K562 (cell line): Measurements from ENCODE around the gene BRWD1. TPM values are rescaled to one million over a fixed set of nuclear protein-coding genes. Genes with fewer than 3 reads are reported as not detected.

Experiments used
- ELF1 ChIP-seq: fragments of 200-800 bp; sonication (Bioruptor generic); IDR thresholded peaks from 2 replicates; pipeline ENCODE4 v1.6.1; 2016; ENCODE audit warnings: missing genetic modification characterization, missing compliant biosample characterization
- FOXA3 ChIP-seq, 2 experiments: fragments of 450-650 bp in 1 of 2; sonication (generic) in 1 of 2; formaldehyde crosslinking; IDR thresholded peaks in 1 of 2; conservative IDR thresholded peaks in 1 of 2; 2 replicates each; pipeline versions ENCODE4 v1.4.0 to v1.8.0; 2020 to 2022; ENCODE audit warnings: mild to moderate bottlenecking in 2 of 2, missing genetic modification reagents in 1 of 2
- HNRNPLL ChIP-seq: fragments of 200-400 bp; formaldehyde crosslinking; IDR thresholded peaks from 2 replicates; pipeline ENCODE4 v1.6.1; 2017; ENCODE audit warnings: low read length, low read depth, mild to moderate bottlenecking; ENCODE audit not compliant: poor library complexity, severe bottlenecking
- JUND ChIP-seq, 2 experiments: IDR thresholded peaks; 2 replicates in 1 of 2; 3 replicates in 1 of 2; pipeline ENCODE4 v1.6.1; 2011; ENCODE audit warnings: borderline replicate concordance in 2 of 2, low read depth in 2 of 2, low read length in 2 of 2, improper control_type of control experiment in 1 of 2, missing biosample characterization in 1 of 2, missing genetic modification characterization in 1 of 2, missing genetic modification reagents in 1 of 2
- NFE2 ChIP-seq: IDR thresholded peaks from 2 replicates; pipeline ENCODE4 v1.6.1; 2014; ENCODE audit warnings: antibody characterized with exemption, low read depth
- NR4A1 ChIP-seq, 2 experiments: fragments of 250-450 bp in 1 of 2; fragments of 450-650 bp in 1 of 2; sonication (Bioruptor Pico) in 1 of 2; IDR thresholded peaks; 2 replicates each; pipeline versions ENCODE4 v1.4.0 to v1.6.1; 2016 to 2020; ENCODE audit warnings: mild to moderate bottlenecking in 2 of 2, missing compliant biosample characterization in 1 of 2, missing genetic modification characterization in 1 of 2, moderate library complexity in 1 of 2
- PHB2 ChIP-seq: fragments of 450-650 bp; IDR thresholded peaks from 2 replicates; pipeline ENCODE4 v1.6.1; 2017; ENCODE audit warnings: low read depth
- POLR2B ChIP-seq: fragments of 450-650 bp; IDR thresholded peaks from 2 replicates; pipeline ENCODE4 v1.6.1; 2018; ENCODE audit warnings: low read depth; ENCODE audit not compliant: partially characterized antibody
- POLR3A ChIP-seq: IDR thresholded peaks from 2 replicates; pipeline ENCODE4 v1.6.1; 2011; ENCODE audit warnings: borderline replicate concordance, mild to moderate bottlenecking, moderate library complexity; ENCODE audit not compliant: insufficient read length, insufficient read depth; ENCODE audit errors: extremely low read depth
- RUNX1 ChIP-seq: sonication (generic); IDR thresholded peaks from 2 replicates; pipeline ENCODE4 v1.6.1; 2016; ENCODE audit warnings: antibody characterized with exemption, low read depth
- TBP ChIP-seq: optimal IDR thresholded peaks from 2 replicates; pipeline ENCODE3; 2011; ENCODE audit warnings: low read depth, low read length, improper control_type of control experiment
- TEAD1 ChIP-seq, 2 experiments: fragments of 450-650 bp in 1 of 2; sonication (generic) in 1 of 2; formaldehyde crosslinking; IDR thresholded peaks; 2 replicates each; pipeline versions ENCODE4 v1.4.0 to v1.8.0; 2020 to 2022; ENCODE audit warnings: mild to moderate bottlenecking in 2 of 2, missing genetic modification reagents in 1 of 2
- ZNF140 ChIP-seq: fragments of 250-450 bp; sonication (Bioruptor Pico); IDR thresholded peaks from 2 replicates; pipeline ENCODE4 v1.8.0; 2021; ENCODE audit warnings: moderate library complexity, mild to moderate bottlenecking, inconsistent platforms
- ZNF143 ChIP-seq: sonication (generic); formaldehyde crosslinking; IDR thresholded peaks from 2 replicates; pipeline ENCODE4 v1.9.0; 2022; ENCODE audit warnings: mild to moderate bottlenecking, missing genetic modification reagents
- polyA plus RNA-seq, 8 experiments: library from polyadenylated mRNA; depleted of rRNA in 4 of 8; stranded (reverse) in 5 of 8; unstranded in 3 of 8; fragments of >200 nt; fragmentation: Nextera tagmentation in 2 of 8; fragmentation: Illumina TruSeq in 1 of 8; extraction: Ambion mirVana in 2 of 8; extraction: Trizol in 1 of 8; gene quantifications; 2 replicates each; pipeline versions ENCODE4 v1.2.1 to v1.2.3, GENCODE V29; 2011 to 2014; ENCODE audit warnings: inconsistent platforms in 1 of 8, missing spikeins in 1 of 8
- total RNA-seq, 7 experiments: library from RNA; depleted of rRNA in 6 of 7; stranded (reverse); fragments of >200 nt in 6 of 7; fragmentation: Illumina TruSeq in 2 of 7; extraction: Trizol in 2 of 7; gene quantifications; 2 replicates each; pipeline versions ENCODE4 v1.2.1 to v1.2.3, GENCODE V29; 2011 to 2021; ENCODE audit warnings: low replicate concordance in 1 of 7
- TF ChIP-seq, protein P1 (sequence below): fragments of 450-650 bp; formaldehyde crosslinking; IDR thresholded peaks from 2 replicates; pipeline ENCODE4 v1.4.0; 2022; ENCODE audit warnings: missing genetic modification characterization
- TF ChIP-seq, protein P2 (sequence below): IDR thresholded peaks from 2 replicates; pipeline ENCODE4 v1.6.1; 2014; ENCODE audit warnings: antibody characterized with exemption
- TF ChIP-seq, protein P3 (sequence below): IDR thresholded peaks from 2 replicates; pipeline ENCODE4 v1.6.1; 2012; ENCODE audit warnings: low read depth, low read length, improper control_type of control experiment, borderline replicate concordance
- TF ChIP-seq, protein P4 (sequence below): fragments of 450-650 bp; formaldehyde crosslinking; IDR thresholded peaks from 2 replicates; pipeline ENCODE4 v1.4.0; 2020; ENCODE audit warnings: mild to moderate bottlenecking

The BRWD1 gene
- total and polyA plus RNA-seq, 9 of the 15 experiments (the other 6 are each of a cell fraction or from before 2014, with no cell fraction given): 10.1 to 60.2 (median 34.1) TPM

DNA sequence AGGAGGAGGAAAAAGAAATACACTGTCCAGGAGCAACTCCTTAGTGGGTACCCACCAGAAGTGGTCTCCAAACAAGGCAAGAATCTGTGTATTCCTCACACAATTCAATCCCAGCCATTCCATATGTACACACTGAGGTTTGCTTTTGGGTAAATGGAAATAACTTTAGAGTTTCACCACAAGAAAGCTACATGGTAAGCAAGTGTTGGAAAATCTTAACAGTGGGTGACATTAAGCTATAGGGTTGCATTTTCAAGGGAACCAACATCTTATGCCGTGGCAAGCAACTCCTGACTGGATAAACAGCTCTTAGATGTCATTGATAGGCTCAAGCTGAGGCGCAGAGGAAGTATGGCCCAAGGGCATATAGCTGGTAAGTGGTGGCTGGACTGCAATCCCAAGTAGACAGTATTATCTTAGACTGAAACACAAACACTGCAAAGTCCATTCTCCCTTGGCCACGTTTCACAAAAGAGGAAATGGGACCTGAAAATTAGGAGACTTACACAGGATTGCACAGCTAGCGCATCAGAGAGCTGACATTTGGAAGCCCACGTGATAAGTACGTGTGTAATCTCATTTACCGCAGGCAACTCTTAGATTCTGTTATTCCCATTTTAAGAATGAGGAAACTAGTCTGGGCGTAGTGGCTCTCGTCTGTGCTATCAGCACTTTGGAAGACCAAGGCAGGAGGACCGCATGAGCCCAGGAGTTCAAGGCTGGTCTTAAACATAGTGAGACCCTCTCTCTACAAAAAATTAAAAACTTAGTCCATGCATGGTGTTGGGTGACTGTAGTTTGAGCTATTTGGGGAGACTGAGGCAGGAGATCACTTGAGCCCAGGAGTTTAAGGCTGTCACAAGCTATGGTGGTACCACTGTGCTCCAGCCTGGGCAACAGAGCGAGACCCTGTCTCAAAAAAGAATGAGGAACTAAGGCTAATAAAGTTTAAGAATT lies 4.0 kb upstream of the BRWD1 start (continued):
- TF ChIP-seq, protein P1, sequence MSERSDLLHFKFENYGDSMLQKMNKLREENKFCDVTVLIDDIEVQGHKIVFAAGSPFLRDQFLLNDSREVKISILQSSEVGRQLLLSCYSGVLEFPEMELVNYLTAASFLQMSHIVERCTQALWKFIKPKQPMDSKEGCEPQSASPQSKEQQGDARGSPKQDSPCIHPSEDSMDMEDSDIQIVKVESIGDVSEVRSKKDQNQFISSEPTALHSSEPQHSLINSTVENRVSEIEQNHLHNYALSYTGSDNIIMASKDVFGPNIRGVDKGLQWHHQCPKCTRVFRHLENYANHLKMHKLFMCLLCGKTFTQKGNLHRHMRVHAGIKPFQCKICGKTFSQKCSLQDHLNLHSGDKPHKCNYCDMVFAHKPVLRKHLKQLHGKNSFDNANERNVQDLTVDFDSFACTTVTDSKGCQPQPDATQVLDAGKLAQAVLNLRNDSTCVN (CRISPR knock-in tag): peak; percentile 65; the same call in 1 of the 2 replicates
- TF ChIP-seq ZNF143 (CRISPR knock-in tag): no peak
- TF ChIP-seq NR4A1 (CRISPR knock-in tag; IDR thresholded peaks at IDR 0.05): 0 out of 2 replicates have a peak, but pooled peaks have one; percentile 56
- TF ChIP-seq NR4A1 (tag; IDR thresholded peaks at IDR 0.05): 0 out of 2 replicates have a peak, but pooled peaks have one; percentile 8
- TF ChIP-seq TBP: peak; percentile 46
- TF ChIP-seq POLR2B: peak; percentile 38
- TF ChIP-seq, protein P2, sequence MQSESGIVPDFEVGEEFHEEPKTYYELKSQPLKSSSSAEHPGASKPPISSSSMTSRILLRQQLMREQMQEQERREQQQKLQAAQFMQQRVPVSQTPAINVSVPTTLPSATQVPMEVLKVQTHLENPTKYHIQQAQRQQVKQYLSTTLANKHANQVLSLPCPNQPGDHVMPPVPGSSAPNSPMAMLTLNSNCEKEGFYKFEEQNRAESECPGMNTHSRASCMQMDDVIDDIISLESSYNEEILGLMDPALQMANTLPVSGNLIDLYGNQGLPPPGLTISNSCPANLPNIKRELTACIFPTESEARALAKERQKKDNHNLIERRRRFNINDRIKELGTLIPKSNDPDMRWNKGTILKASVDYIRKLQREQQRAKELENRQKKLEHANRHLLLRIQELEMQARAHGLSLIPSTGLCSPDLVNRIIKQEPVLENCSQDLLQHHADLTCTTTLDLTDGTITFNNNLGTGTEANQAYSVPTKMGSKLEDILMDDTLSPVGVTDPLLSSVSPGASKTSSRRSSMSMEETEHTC: peak; percentile 47; the same call in 1 of the 2 replicates
- peak in 1 of 2 experiments; percentile 24; a peak in 1 of 4 replicates for TF ChIP-seq FOXA3 (CRISPR knock-in tag; conservative IDR thresholded peaks at IDR 0.05 in 1 of 2, IDR thresholded peaks at IDR 0.05 in 1 of 2)
- no peak for TF ChIP-seq PHB2
- peak; percentile 52 for TF ChIP-seq HNRNPLL
- TF ChIP-seq ZNF140 (CRISPR knock-in tag): 0 out of 2 replicates have a peak, but pooled peaks have one; percentile 23
- TF ChIP-seq TEAD1 (CRISPR knock-in tag; IDR thresholded peaks at IDR 0.05): 0 out of 4 replicates have a peak, but pooled peaks have one; percentile 4 to 47
- TF ChIP-seq NFE2: peak; percentile 14; the same call in 1 of the 2 replicates
- peak; percentile 73; the same call in 1 of the 2 replicates for TF ChIP-seq JUND (IDR thresholded peaks at IDR 0.05; ENCODE audit: borderline replicate concordance, low read depth, low read length)
- TF ChIP-seq JUND (tag; IDR thresholded peaks at IDR 0.05; ENCODE audit: borderline replicate concordance, low read depth, low read length): no peak; the same call in 1 of the 3 replicates
- TF ChIP-seq POLR3A: no peak
- TF ChIP-seq RUNX1: no peak
- TF ChIP-seq ELF1: 0 out of 2 replicates have a peak, but pooled peaks have one; percentile 20
- TF ChIP-seq, protein P3, sequence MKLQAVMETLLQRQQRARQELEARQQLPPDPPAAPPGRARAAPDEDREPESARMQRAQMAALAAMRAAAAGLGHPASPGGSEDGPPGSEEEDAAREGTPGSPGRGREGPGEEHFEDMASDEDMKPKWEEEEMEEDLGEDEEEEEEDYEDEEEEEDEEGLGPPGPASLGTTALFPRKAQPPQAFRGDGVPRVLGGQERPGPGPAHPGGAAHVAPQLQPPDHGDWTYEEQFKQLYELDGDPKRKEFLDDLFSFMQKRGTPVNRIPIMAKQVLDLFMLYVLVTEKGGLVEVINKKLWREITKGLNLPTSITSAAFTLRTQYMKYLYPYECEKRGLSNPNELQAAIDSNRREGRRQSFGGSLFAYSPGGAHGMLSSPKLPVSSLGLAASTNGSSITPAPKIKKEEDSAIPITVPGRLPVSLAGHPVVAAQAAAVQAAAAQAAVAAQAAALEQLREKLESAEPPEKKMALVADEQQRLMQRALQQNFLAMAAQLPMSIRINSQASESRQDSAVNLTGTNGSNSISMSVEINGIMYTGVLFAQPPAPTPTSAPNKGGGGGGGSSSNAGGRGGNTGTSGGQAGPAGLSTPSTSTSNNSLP: no peak
- TF ChIP-seq, protein P4, sequence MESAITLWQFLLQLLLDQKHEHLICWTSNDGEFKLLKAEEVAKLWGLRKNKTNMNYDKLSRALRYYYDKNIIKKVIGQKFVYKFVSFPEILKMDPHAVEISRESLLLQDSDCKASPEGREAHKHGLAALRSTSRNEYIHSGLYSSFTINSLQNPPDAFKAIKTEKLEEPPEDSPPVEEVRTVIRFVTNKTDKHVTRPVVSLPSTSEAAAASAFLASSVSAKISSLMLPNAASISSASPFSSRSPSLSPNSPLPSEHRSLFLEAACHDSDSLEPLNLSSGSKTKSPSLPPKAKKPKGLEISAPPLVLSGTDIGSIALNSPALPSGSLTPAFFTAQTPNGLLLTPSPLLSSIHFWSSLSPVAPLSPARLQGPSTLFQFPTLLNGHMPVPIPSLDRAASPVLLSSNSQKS (CRISPR knock-in tag): 0 out of 2 replicates have a peak, but pooled peaks have one; percentile 62
